IMR-90 (cell line): Measurements from ENCODE around the gene CGB5. TPM values are rescaled to one million over a fixed set of nuclear protein-coding genes. Genes with fewer than 3 reads are reported as not detected.

ENCODE experiments used
- ATAC-seq: fragments of 200-7000 bp; cut with Tn5 transposase; 2 replicates; pipeline ENCODE4 v1.9.1; 2020; ENCODE audit warnings: low read depth, mild to moderate bottlenecking, moderate library complexity
- BruUV-seq: library from RNA; stranded (reverse); fragments of 400-500 nt; replicated peaks from 2 replicates; lab custom pipeline; 2021; lab: Mats Ljungman, UMichigan
- CTCF ChIA-PET: fragments of 300-600 bp; formaldehyde crosslinking; extraction: SDS; loops from one replicate; lab custom pipeline; 2021; ENCODE audit warnings: antibody characterized with exemption; lab: Yijun Ruan, JAX
- POLR2A ChIA-PET: fragments of 300-600 bp; sonication (Branson Sonifier 250); formaldehyde crosslinking; loops from one replicate; lab custom pipeline; 2022; ENCODE audit warnings: antibody characterized with exemption; ENCODE audit not compliant: unreplicated experiment; lab: Charles Lee
- DNase-seq: peaks from one replicate; pipeline ENCODE4 v3.0.0; 2013
- H2AFZ ChIP-seq: replicated peaks from 2 replicates; pipeline ENCODE3; 2013; ENCODE audit warnings: low read length, mild to moderate bottlenecking; ENCODE audit not compliant: poor library complexity
- H2AK5ac ChIP-seq: 2 replicates; pipeline ENCODE4 v1.6.1; 2013; ENCODE audit warnings: low read depth, low read length, inconsistent platforms
- H2AK9ac ChIP-seq: replicated peaks from 2 replicates; pipeline ENCODE3; 2013; ENCODE audit warnings: mild to moderate bottlenecking, low read depth, low read length, moderate library complexity; ENCODE audit not compliant: poor library complexity
- H2BK120ac ChIP-seq: 2 replicates; pipeline ENCODE4 v1.6.1; 2013; ENCODE audit warnings: low read depth, low read length, inconsistent platforms
- H2BK15ac ChIP-seq: 3 replicates; pipeline ENCODE4 v1.6.1; 2013; ENCODE audit warnings: low read depth, low read length, inconsistent platforms
- H2BK20ac ChIP-seq: 2 replicates; pipeline ENCODE4 v1.6.1; 2013; ENCODE audit warnings: low read depth, mild to moderate bottlenecking, inconsistent platforms, low read length, moderate library complexity
- H2BK5ac ChIP-seq: 2 replicates; pipeline ENCODE4 v1.6.1; 2013; ENCODE audit warnings: mild to moderate bottlenecking, low read depth, low read length, inconsistent platforms; ENCODE audit not compliant: poor library complexity, severe bottlenecking
- H3K14ac ChIP-seq: replicated peaks from 2 replicates; pipeline ENCODE4 v1.6.1; 2013; ENCODE audit warnings: low read depth, low read length, inconsistent platforms
- H3K18ac ChIP-seq: 2 replicates; pipeline ENCODE4 v1.6.1; 2013; ENCODE audit warnings: low read depth, low read length, control low read depth
- H3K23ac ChIP-seq: 2 replicates; pipeline ENCODE4 v1.6.1; 2013; ENCODE audit warnings: low read depth, low read length, inconsistent platforms
- H3K27ac ChIP-seq: 2 replicates; pipeline ENCODE4 v1.5.1; 2013; ENCODE audit warnings: mild to moderate bottlenecking, control low read depth, low read length; ENCODE audit not compliant: insufficient read depth
- H3K27me3 ChIP-seq: 2 replicates; pipeline ENCODE4 v1.6.1; 2013; ENCODE audit warnings: low read length; ENCODE audit not compliant: control insufficient read depth, insufficient read depth
- H3K36me3 ChIP-seq: 2 replicates; pipeline ENCODE4 v1.6.1; 2013; ENCODE audit warnings: low read length, mixed read lengths; ENCODE audit not compliant: control insufficient read depth, insufficient read depth
- H3K4ac ChIP-seq: 2 replicates; pipeline ENCODE4 v1.6.1; 2013; ENCODE audit warnings: low read depth, low read length, inconsistent platforms
- H3K4me1 ChIP-seq: 2 replicates; pipeline ENCODE4 v1.6.1; 2013; ENCODE audit warnings: low read length, mixed read lengths; ENCODE audit not compliant: control insufficient read depth, insufficient read depth
- H3K4me2 ChIP-seq: 2 replicates; pipeline ENCODE4 v1.6.1; 2013; ENCODE audit warnings: low read depth, mild to moderate bottlenecking, control low read depth, low read length, moderate library complexity
- H3K4me3 ChIP-seq: 2 replicates; pipeline ENCODE4 v1.5.1; 2013; ENCODE audit warnings: low read depth, mild to moderate bottlenecking, control low read depth, low read length, moderate library complexity; ENCODE audit not compliant: insufficient read depth
- H3K56ac ChIP-seq: 2 replicates; pipeline ENCODE4 v1.6.1; 2013; ENCODE audit warnings: low read length, inconsistent platforms; ENCODE audit not compliant: insufficient read depth; ENCODE audit errors: extremely low read depth
- H3K79me1 ChIP-seq, 2 experiments: 2 replicates each; pipeline ENCODE4 v1.6.1; 2013; ENCODE audit warnings: low read length in 2 of 2, inconsistent platforms in 1 of 2, low read depth in 1 of 2
- H3K9ac ChIP-seq: 2 replicates; pipeline ENCODE4 v1.6.1; 2013; ENCODE audit warnings: low read depth, low read length, control low read depth
- H3K9me1 ChIP-seq: 2 replicates; pipeline ENCODE4 v1.6.1; 2013; ENCODE audit warnings: low read length, inconsistent platforms; ENCODE audit not compliant: insufficient read depth
- H3K9me3 ChIP-seq: 2 replicates; pipeline ENCODE4 v1.6.1; 2013; ENCODE audit warnings: low read length; ENCODE audit not compliant: control insufficient read depth, insufficient read depth
- H4K20me1 ChIP-seq: 2 replicates; pipeline ENCODE4 v1.6.1; 2013; ENCODE audit warnings: low read length, inconsistent platforms; ENCODE audit not compliant: insufficient read depth
- H4K5ac ChIP-seq: 2 replicates; pipeline ENCODE4 v1.6.1; 2013; ENCODE audit warnings: mild to moderate bottlenecking, low read depth, low read length, control low read depth
- H4K8ac ChIP-seq, 2 experiments: 2 replicates each; pipeline ENCODE4 v1.6.1; 2013; ENCODE audit warnings: low read depth in 2 of 2, low read length in 2 of 2, control low read depth in 1 of 2, inconsistent platforms in 1 of 2
- H4K91ac ChIP-seq: 2 replicates; pipeline ENCODE4 v1.6.1; 2013; ENCODE audit warnings: low read depth, low read length, inconsistent platforms; ENCODE audit not compliant: insufficient read depth
- CEBPB ChIP-seq: IDR thresholded peaks from 2 replicates; pipeline ENCODE4 v1.6.1; 2012; ENCODE audit warnings: low read depth, low read length, improper control_type of control experiment
- CTCF ChIP-seq: conservative IDR thresholded peaks from 2 replicates; pipeline ENCODE4 v1.5.1; 2012; ENCODE audit warnings: mild to moderate bottlenecking, low read depth, low read length, improper control_type of control experiment
- RAD21 ChIP-seq: IDR thresholded peaks from 2 replicates; pipeline ENCODE4 v1.6.1; 2012; ENCODE audit warnings: low read length, improper control_type of control experiment
- SMC3 ChIP-seq: fragments of 150-350 bp; IDR thresholded peaks from 2 replicates; pipeline ENCODE4 v1.6.1; 2016; ENCODE audit warnings: low read depth, mild to moderate bottlenecking, antibody characterized with exemption, low read length, moderate library complexity
- WGBS, 2 experiments: methylation state at CpG; one replicate each; pipeline versions ENCODE4 v1.1.5 to v1.1.7; 2013; ENCODE audit warnings: missing lambda C conversion rate in 2 of 2; ENCODE audit not compliant: insufficient read length in 1 of 2; ENCODE audit errors: extremely low coverage in 2 of 2; 5-methylcytosine and 5-hydroxymethylcytosine counted together
- dilution Hi-C: fragments of 300-500 bp; cut with HindIII; formaldehyde crosslinking; loops from one replicate; pipeline ENCODE4 v1.14.3; 2018; ENCODE audit warnings: low sequenced_read_pairs; ENCODE audit not compliant: unreplicated experiment
- in situ Hi-C: fragments of 300-500 bp; cut with MboI; formaldehyde crosslinking; loops from 3 replicates; pipeline ENCODE4 v1.14.3; 2019; ENCODE audit warnings: low sequenced_read_pairs, inconsistent platforms, mixed read lengths
- intact Hi-C: fragments of 100-400 bp; cut with micrococcal nuclease; formaldehyde crosslinking; loops from 2 replicates; pipeline ENCODE4 v1.10.0; 2022
- polyA plus RNA-seq, 3 experiments: library from polyadenylated mRNA; depleted of rRNA; stranded (reverse); fragments of >200 nt; gene quantifications; 2 replicates each; pipeline ENCODE4 v1.2.3, GENCODE V29; 2012; ENCODE audit warnings: low replicate concordance in 1 of 3
- total RNA-seq: library from RNA; depleted of rRNA; stranded (reverse); fragments of >200 nt; gene quantifications from 2 replicates; pipeline ENCODE4 v1.2.3, GENCODE V29; 2012

Gene CGB5
- total and polyA plus RNA-seq, 2 of the 4 experiments (the other 2 are of a cell fraction), result not detected

- Histone ChIP-seq H2AFZ (no peak overlapping the region), H3K18ac (no peak overlapping the region), H3K9ac (no peak overlapping the region), H3K4me3 (no peak overlapping the region), H4K91ac (no peak overlapping the region), H2BK5ac (no peak overlapping the region), H3K14ac (no peak overlapping the region), H2AK5ac (no peak overlapping the region), H3K23ac (no peak overlapping the region), H3K27ac (no peak overlapping the region), H3K36me3 (no peaks in the 10 kb centered on the region), H2BK120ac (no peak overlapping the region), H3K9me3 (peaks cover 18% of the 10 kb centered on the region), H4K5ac (no peak overlapping the region), H3K4me1 (no peaks in the 10 kb centered on the region), H3K4me2 (no peak overlapping the region), H3K56ac (no peak overlapping the region), H2BK20ac (no peak overlapping the region), H2AK9ac (no peak overlapping the region), H4K8ac (no peak overlapping the region), H3K4ac (no peak overlapping the region), H2BK15ac (no peak overlapping the region), H4K20me1 (no peaks in the 10 kb centered on the region), H3K27me3 (peaks cover 36% of the 10 kb centered on the region), H3K79me1 (no peaks in the 10 kb centered on the region), H3K9me1 (no peaks in the 10 kb centered on the region)
- dilution Hi-C loops (no loop called here), intact Hi-C loops (loop anchor here (5.0 kb wide), 1 partner anchor 81 kb away; the partner anchor contains the start of genes GYS1 and RUVBL2), in situ Hi-C loops (no loop called here)
- ChIA-PET CTCF (interaction anchor here (0.8 to 1.8 kb wide), 6 partner anchors 9 to 80 kb away, joined by 3 to 7 read pairs (median 4); partner anchors contain the start of genes GYS1, NTF4 and RUVBL2), POLR2A (no interaction called here)
- no TSS peak for BruUV-seq
- WGBS, 2 experiments, result 77% methylated on average over 10 of the region's 23 CpGs; no CpG with 5 or more reads in 1 of the 2 experiments
- TF ChIP-seq CEBPB (no peak), SMC3 (0 out of 2 replicates have a peak, but pooled peaks have one; percentile 12), RAD21 (peak; percentile 35), CTCF (peak; percentile 15; the same call in 1 of the 2 replicates)
- ATAC-seq, result peak; percentile 35; the same call in 1 of the 2 replicates
- DNase-seq, result no peak
Measured at GRCh38 chr19:49073514-49074378, 30.1 kb downstream of the CGB5 start.
